ENCODE data around the gene HIRA.

HIRA gene

DNA sequence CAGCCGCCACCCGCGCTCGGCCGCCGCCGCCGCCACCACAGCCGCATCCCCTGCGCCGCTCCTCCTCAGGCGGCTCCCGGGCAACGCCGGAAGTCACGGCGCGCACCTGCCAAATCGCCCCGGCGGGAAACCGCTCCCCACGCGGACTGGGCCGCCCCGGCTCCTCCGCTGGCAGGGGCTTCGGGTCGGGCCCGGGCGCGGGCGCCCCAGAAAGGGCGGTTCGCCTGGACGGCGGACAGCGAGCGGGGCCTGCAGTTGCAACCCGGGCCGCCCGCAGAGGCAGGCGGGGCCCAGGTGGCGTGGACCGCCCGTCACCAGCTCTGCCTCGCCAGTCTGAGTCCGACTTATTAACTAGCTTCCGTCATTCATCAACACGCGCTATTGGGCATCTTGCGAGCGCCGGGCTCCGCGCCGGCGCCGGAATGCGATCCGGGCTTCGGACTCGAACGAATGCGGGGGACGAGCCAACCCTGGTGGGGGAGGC lies at the start of gene HIRA:
HIRA (minus strand) TSS at position 85 of the 484 bp plus-strand sequence. CDS start 257 bp downstream, outside the sequence.
- peak; percentile 88 for DNase-seq (ENCODE audit: low spot score)

DNA sequence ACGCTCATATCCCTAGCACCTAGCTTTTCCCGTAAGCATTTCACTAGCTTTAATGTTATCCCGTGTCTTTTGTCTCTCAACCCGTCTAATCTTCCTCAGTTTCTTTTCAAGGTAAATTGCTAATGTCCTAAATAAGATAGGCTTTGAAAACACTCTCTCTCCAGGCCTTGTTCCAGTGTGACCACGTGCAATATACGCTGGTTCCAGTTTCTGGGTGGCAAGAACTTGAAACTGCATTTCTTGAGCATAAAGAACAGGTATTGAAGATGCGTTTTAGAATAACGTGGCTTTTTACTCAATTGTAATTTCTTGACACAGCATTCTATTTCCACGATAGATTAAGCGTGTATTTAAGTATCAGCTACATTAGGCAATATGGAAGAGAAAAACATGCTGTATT lies 49.3 kb upstream of the HIRA start:
- no peak for DNase-seq (ENCODE audit: low spot score)

GRCh38 chr22:19480173-19480568 lies 48.6 kb upstream of the HIRA start:
- no peak for DNase-seq (ENCODE audit: low spot score)

GRCh38 chr22:19479355-19480172 lies 48.0 kb upstream of the HIRA start, which contains the start of gene CDC45:
Gene CDC45 (plus strand): TSS chr22:19479920. CDS start chr22:19479969, 49 bp downstream.
- DNase-seq (ENCODE audit: low spot score), result peak; percentile 97

DNA sequence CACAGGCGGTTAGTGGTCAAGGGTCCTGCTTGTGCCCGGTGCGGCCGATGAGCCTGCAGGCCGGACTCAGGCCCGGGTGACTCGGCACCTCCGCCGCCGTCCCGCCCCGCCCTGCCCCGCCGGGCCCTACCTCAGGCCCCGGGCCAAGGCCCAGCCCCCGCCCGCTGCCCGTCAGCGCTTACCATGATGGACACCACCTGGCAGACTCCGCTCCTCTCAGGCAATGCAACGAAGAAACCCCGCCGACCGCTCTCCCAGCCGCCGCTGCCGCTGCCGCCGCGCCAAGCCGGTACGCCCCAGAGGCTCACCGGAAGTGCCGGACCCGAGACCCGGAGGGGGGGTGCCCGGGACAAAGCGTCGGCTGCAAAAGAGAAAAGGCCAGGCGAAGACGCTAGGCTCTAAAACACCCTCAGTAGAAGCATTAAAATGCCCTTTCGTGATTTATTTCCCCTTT lies 47.4 kb upstream of the HIRA start, which contains the start of gene UFD1:
UFD1 (minus strand) TSS at position 293 of the 454 bp plus-strand sequence; CDS start at position 185, 108 bp downstream.
- peak; percentile 86 for DNase-seq (ENCODE audit: low spot score)

DNA sequence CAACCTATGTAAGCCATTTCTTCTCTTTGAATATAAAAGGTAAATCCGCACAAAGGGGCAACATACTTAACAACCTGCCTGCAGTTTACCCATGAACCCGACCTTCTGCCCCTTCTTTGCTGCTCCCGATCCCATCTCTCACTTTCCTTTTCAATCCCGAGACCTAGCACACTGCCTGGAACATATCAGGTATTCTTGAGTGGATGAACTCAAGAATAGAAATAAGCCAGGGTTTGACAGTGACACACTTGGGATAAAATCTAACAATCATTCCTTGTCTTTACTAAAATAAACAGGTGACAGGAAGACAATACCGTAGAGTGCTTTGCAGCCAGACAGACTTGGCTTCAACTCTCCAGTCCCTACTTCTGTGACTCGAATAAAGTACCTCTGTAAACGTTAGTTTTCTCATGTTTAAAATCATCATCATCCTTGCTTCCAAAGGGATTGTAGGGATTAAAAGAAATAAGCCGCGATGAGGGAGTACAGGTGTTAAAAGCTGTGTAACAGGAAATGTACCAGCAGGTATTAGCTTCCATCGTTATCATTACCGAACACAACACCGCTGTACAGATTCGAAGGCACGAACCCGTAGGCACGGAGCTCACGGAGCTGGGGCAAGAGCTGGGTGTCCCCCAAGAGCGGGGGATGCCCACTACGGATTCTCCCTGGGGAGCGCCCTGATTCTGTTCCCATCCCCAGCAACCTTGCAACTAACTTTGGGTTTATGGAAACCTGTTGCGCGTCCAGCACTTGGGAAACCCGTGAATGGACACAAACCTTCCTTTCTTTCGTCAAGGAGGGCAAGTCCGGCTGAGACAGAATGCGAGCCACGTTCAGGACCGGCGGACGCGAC lies 46.7 kb upstream of the HIRA start:
- DNase-seq (ENCODE audit: low spot score), result no peak

- DNase-seq (ENCODE audit: low spot score), result no peak
Measured at GRCh38 chr22:19477321-19478044, 46.0 kb upstream of the HIRA start.

DNA sequence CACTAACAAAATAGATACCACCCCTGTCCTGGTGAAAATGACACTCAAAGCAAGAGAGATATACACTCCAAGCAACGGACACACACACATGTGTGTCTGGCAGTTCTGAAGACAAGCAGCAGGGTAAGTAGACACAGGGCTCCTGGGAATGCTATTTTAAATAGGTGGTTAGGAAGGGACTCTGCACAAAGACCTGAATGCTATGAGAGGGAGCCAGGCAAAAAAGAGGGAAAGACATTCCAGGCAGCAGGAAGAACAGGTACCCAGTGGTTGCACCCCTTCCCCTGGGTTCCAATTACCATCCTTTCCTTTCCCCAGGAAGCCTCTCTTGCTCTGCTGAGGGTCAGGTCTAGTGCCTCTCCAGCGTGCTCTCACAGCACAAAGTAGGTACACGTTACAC lies 44.5 kb upstream of the HIRA start:
- DNase-seq (ENCODE audit: low spot score), result no peak

DNA sequence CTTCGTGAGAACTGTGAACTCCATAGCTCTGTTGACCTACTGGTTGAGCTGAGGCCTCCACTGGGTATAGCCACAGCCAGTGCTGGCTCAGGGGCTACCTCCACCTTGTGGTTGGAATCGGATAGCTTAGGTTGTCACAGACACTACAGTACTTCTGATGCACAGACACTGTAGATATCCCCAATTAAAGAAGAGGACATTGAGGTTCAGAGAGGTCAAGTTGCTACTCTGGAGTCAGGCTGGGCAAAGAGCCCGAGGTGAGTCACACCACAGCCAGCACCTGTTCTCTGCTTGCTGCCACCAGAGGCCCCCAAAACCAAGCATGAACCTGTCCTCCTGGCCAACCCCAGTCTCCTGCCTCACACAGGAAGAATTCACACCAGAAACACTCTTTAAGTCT lies 42.0 kb upstream of the HIRA start:
- no peak for DNase-seq (ENCODE audit: low spot score)

DNA sequence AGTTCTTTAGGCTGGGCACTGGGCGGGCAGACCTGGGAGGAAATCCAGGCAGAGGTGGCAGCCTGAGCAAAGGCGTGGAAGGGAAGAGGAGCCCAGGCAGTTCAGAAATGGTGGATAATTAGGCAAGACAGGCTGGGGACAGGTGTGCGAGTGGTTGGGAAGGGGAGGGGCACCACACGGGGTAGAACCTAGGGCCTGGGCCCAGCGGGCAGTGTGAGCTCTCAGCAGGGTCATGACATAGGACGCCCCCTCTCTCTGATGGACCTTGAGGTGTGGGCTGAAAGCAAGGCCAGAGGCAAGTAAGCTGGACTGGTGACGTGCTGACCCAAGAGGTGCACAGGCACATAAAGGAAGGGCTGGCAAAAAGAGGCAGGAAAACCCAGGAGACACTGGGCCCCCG lies 40.7 kb upstream of the HIRA start:
- DNase-seq (ENCODE audit: low spot score), result no peak

- DNase-seq (ENCODE audit: low spot score), result no peak
Measured at GRCh38 chr22:19471572-19471971, 40.0 kb upstream of the HIRA start.

DNA sequence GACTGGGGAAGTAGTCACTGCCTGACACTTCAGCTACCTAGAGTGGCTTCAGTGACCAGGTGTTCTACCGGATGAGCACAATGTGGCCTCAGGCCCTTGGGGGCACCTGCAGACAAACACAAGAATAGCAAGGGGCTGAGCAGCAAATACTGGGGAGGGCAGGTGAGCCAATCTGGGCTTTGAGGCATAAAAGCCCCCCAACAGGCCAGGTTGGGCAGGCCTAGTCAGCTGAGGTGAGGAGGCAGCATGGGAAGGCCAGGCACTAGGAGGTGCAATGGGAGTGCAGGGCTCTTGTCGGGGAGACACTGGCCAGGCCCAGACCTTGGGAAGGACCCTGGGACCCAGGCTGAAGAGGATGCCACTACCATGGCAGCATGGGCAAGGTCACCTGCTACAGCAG lies 38.5 kb upstream of the HIRA start:
- no peak for DNase-seq (ENCODE audit: low spot score)

DNA sequence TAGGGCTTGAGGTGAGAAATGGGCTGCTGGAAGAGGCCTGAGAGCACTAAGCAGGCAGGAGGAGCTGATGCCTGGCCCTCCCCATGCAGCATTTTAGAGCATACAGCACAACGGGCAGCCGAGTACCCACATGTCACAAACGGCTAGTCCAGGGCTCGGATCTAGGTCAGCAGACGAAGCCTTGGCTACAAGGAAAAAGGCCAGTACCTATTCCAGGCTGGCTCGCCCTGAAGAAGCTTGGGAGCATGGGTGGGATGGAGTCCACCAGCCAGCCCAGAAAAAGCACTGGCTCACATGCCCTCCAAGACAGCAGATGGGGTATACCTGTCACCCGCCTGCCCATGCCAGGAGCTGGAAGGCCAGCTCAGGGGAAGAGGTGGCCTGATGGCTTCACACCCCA lies 37.9 kb upstream of the HIRA start:
- no peak for DNase-seq (ENCODE audit: low spot score)

- DNase-seq (ENCODE audit: low spot score), result no peak
Measured at GRCh38 chr22:19467912-19468311, 36.4 kb upstream of the HIRA start.

DNA sequence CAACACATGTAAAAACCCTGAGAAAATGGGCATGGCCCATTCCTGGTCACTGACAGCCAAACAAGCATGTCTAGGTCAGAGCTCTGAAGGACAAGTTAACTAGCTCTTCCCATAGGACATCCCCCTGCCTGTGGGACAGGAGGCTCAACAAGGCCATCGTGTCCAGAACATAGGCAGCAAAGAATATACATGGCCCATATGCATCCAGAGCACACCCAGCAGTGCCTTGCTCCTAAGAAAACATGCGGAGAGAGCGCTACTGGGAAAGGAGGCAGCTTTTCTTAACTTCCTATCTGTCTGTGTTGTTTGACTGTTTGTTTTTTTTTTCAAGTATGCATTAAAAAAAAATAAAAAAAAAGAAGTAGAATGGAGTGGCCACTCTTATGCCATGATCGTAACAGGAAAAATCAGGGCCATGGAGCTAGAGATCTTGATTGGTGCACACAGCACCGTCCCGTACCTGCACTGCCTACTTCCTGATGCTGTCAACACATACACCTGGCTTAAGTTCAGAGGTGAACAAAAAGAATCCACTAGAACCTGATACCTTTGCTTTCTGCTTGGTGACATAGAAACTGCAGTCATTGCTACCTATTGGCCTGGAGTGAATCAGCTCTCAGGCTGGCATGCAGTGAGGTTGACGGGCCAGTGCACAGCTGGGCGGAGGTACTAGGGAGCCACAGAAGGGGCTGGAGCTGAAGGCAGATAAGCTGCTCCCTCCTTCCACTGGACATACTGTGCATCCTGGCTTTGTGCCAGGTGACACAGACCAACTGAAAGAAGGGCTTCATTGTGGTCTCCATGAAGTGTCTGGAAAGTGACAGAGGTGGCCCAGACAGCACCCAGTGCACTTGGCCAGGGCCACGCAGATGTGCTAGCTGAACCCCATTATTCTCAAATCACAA lies 35.6 kb upstream of the HIRA start:
- no peak for DNase-seq (ENCODE audit: low spot score)

- DNase-seq (ENCODE audit: low spot score), result no peak
Measured at GRCh38 chr22:19466126-19466716, 34.7 kb upstream of the HIRA start.

DNA sequence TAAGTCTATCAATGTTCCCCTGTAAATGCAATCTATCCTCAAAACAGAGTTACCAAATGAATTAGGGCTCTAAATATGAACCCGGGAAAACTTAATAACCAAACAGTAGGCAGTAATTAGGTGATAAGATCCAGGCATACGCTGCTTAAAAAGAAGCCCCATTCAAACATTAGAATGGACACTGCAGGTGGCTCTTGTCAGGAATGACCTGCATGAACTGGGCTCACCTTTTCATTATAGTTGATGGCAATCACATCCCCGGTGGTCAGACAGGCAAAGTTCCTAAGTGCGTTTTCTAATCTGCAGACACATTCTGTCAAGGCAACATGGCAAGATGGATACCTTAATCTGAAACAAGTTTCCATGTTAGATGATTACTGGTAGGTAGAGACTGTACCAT lies 33.4 kb upstream of the HIRA start:
- DNase-seq (ENCODE audit: low spot score), result no peak

DNA sequence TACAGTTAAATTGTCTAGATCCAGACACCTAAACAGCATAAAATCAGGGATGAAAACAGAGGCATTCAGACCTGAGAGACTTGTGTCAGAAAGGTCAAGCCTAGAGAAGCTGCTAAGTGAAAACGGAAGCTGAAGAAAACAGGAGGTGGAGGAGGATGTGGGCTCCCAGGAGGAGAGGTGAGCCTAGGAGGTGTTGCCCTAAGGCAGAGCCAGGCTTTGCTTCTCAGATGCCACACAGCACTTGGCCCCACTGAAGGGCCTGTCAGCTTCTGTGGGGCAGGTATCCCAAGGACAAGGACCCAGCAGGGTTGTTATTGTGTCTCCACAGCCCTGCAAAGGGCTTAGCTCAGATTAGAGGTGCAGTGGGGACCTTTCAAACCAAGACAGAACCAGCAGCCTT lies 33.0 kb upstream of the HIRA start:
- DNase-seq (ENCODE audit: low spot score), result no peak

- peak; percentile 71 for DNase-seq (ENCODE audit: low spot score)
Measured at GRCh38 chr22:19463491-19464469, 32.2 kb upstream of the HIRA start.
